Measurements from ENCODE around the gene KCNE4.
"Not testable (repeated sequence)": the region's sequence is repeated elsewhere in the genome, so short reads cannot be mapped to it uniquely, and the experiment has no call there.

The KCNE4 gene

DNA sequence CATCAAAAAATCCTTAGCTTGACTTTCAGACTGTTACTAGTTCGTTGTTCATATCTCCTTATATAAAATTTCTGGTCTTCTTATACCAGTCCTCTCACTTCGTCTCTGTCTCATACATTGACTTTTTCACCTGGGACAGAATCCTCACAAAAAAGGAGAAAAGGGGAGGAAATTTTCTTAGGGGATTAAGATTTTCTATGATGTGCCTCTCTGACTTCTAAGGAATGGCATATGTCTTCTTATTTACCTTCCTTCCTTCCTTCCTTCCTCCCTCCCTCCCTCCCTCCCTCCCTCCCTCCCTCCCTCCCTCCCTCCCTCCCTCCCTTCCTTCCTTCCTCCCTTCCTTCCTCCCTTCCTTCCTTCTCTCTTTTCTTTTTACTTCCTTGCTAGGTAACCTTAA is 27.9 kb downstream of the KCNE4 start:
- Histone ChIP-seq H3K36me3 (ENCODE audit: control insufficient read depth in 1 of 2, insufficient read depth in 2 of 2, low read length in 2 of 2) (no peaks in the 10 kb centered on the region), H3K27ac (ENCODE audit: low read length) (no peak overlapping the region), H3K4me1 (ENCODE audit: control insufficient read depth in 1 of 2, insufficient read depth in 2 of 2, low read length in 2 of 2) (no peaks in the 10 kb centered on the region), H3K27me3 (ENCODE audit: low read depth, low read length) (no peaks in the 10 kb centered on the region), H3K4me3 (ENCODE audit: low read depth in 1 of 2, low read length in 2 of 2) (no peak overlapping the region), H3K9me3 (ENCODE audit: control insufficient read depth in 1 of 2, low read length in 2 of 2) (no peaks in the 10 kb centered on the region)

DNA sequence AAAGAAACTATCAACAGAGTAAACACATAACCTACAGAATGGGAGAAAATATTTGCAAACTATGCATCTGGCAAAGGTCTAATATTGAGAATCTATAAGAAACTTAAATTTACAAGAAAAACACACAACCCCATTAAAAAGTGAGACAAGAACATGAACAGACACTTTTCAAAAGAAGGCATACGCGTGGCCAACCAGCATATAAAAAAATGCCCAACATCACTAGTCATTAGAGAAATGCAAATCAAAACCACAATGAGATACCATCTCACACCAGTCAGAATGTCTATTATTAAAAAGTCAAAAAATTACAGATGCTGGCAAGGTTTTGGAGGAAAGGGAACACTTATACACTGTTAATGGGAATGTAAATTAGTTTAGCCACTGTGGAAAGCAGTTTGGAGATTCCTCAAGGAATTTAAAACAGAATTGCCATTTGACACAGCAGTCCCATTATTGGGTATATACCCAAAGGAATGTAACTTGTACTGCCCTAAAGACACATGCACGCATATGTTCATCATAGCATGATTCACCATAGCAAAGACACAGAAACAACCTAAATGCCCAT is 28.9 kb downstream of the KCNE4 start:
- H3K4me3 ChIP-seq (ENCODE audit: low read depth in 1 of 2, low read length in 2 of 2); H3K9me3 ChIP-seq (ENCODE audit: control insufficient read depth in 1 of 2, low read length in 2 of 2); H3K27me3 ChIP-seq (ENCODE audit: low read depth, low read length): not testable (repeated sequence)

DNA sequence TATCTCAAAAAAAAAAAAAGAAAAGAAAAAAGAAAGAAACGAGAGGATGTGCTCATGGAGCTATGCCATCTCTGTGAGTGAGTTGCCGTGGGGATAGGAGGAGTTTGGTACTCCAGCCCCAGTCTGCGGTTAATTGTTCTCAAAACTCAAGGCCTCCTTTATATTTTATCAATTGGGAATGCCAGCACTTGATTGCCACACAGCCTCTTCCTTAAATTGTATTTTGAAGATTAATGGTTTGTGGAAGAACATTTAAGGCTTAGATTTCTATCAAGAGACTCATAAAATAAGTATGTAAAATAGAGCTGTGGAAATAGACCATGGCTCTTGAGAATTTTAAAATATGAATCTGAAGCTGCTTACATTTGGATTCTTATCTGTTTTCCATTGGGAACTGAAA is 29.8 kb downstream of the KCNE4 start:
- H3K27me3 ChIP-seq (ENCODE audit: low read depth, low read length): no peaks in the 10 kb centered on the region
- no peaks in the 10 kb centered on the region for H3K9me3 ChIP-seq (ENCODE audit: control insufficient read depth in 1 of 2, low read length in 2 of 2)
- H3K4me3 ChIP-seq (ENCODE audit: low read depth in 1 of 2, low read length in 2 of 2): no peak overlapping the region
- H3K36me3 ChIP-seq (ENCODE audit: control insufficient read depth in 1 of 2, insufficient read depth in 2 of 2, low read length in 2 of 2): no peaks in the 10 kb centered on the region
- no peaks in the 10 kb centered on the region for H3K4me1 ChIP-seq (ENCODE audit: control insufficient read depth in 1 of 2, insufficient read depth in 2 of 2, low read length in 2 of 2)
- H3K27ac ChIP-seq (ENCODE audit: low read length): no peak overlapping the region

More for the DNA sequence above, 28.9 kb downstream of the KCNE4 start:
- H3K4me1 ChIP-seq (ENCODE audit: control insufficient read depth in 1 of 2, insufficient read depth in 2 of 2, low read length in 2 of 2); H3K27ac ChIP-seq (ENCODE audit: low read length); H3K36me3 ChIP-seq (ENCODE audit: control insufficient read depth in 1 of 2, insufficient read depth in 2 of 2, low read length in 2 of 2): not testable (repeated sequence)

DNA sequence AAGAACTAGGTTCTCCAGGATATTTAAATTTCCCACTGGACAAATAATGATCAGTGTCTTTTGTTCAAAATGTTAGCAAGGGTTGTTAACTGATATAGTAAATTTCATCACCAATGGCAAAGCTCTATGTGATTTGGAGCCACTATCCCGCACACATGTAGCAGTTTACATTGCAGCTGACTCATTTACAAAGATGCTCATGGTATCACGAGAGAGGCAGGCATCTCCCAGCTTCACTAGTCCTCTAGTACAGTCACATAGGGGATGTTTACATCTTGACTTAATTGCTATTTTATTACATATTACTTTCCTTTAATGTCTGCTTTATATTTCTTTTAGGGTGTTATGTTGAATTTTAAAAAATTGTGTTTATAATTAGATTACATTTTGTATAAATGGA is 30.7 kb downstream of the KCNE4 start:
- no peaks in the 10 kb centered on the region for H3K4me1 ChIP-seq (ENCODE audit: control insufficient read depth in 1 of 2, insufficient read depth in 2 of 2, low read length in 2 of 2)
- no peaks in the 10 kb centered on the region for H3K27me3 ChIP-seq (ENCODE audit: low read depth, low read length)
- H3K9me3 ChIP-seq (ENCODE audit: control insufficient read depth in 1 of 2, low read length in 2 of 2): no peaks in the 10 kb centered on the region
- H3K36me3 ChIP-seq (ENCODE audit: control insufficient read depth in 1 of 2, insufficient read depth in 2 of 2, low read length in 2 of 2): no peaks in the 10 kb centered on the region
- H3K27ac ChIP-seq (ENCODE audit: low read length): no peak overlapping the region
- no peak overlapping the region for H3K4me3 ChIP-seq (ENCODE audit: low read depth in 1 of 2, low read length in 2 of 2)

DNA sequence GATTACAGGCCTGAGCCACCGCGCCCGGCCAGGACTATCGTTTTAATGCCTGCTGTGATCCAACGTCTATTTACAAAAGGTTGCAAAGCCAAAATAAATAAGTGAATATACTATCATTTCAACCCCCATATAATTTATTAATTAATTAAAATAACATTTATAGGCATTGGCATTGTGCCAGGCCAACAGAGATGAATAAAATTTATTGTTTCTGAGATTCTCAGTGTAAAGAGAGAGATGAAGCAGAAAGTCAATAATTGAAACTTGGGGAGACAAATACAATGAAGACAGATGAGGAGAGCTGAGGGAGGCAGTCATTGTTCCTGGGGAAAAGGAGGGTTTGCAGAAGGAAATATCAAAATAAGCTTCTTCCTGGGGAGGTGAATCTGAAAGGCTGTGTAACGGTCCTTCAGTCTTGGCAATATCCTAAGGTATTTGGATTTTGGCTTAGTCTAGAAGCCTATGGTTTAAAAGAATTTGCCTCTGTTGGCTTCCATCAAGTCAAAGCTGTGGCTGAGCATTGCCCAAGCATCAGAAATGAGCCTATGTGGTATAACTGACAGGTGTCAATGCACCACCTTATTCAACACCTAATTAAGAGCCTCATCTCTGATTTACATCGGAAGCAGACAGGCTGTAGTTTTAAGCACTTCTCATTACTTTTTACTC is 31.5 kb downstream of the KCNE4 start:
- H3K4me3 ChIP-seq (ENCODE audit: low read depth in 1 of 2, low read length in 2 of 2): no peak overlapping the region

DNA sequence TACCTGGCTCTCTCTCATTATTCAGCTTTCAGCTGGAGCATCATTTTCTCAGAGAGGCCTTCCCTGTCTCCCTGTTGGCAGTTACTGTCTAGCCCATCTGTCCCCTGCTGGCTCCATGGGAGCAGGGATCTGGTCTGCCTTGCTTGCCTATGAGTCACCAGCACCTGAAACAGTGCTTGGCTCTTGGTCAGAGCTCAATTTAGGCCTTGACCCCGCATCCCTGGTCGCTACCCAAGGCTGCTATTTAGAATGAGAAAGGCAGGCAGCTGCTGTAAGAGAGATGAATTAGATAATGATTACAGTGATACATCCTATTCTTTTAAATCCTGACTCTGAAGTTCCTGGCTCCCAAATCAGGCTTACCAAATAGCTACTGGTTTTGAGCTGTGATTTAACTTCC is 32.9 kb downstream of the KCNE4 start:
- Histone ChIP-seq H3K4me3 (ENCODE audit: low read depth in 1 of 2, low read length in 2 of 2) (no peak overlapping the region), H3K9me3 (ENCODE audit: control insufficient read depth in 1 of 2, low read length in 2 of 2) (no peaks in the 10 kb centered on the region), H3K27ac (ENCODE audit: low read length) (no peak overlapping the region), H3K27me3 (ENCODE audit: low read depth, low read length) (no peaks in the 10 kb centered on the region), H3K4me1 (ENCODE audit: control insufficient read depth in 1 of 2, insufficient read depth in 2 of 2, low read length in 2 of 2) (no peaks in the 10 kb centered on the region), H3K36me3 (ENCODE audit: control insufficient read depth in 1 of 2, insufficient read depth in 2 of 2, low read length in 2 of 2) (no peaks in the 10 kb centered on the region)

More for the DNA sequence above, 31.5 kb downstream of the KCNE4 start:
- Histone ChIP-seq H3K4me1 (ENCODE audit: control insufficient read depth in 1 of 2, insufficient read depth in 2 of 2, low read length in 2 of 2) (no peaks in the 10 kb centered on the region), H3K27me3 (ENCODE audit: low read depth, low read length) (no peaks in the 10 kb centered on the region), H3K9me3 (ENCODE audit: control insufficient read depth in 1 of 2, low read length in 2 of 2) (no peaks in the 10 kb centered on the region), H3K36me3 (ENCODE audit: control insufficient read depth in 1 of 2, insufficient read depth in 2 of 2, low read length in 2 of 2) (no peaks in the 10 kb centered on the region), H3K27ac (ENCODE audit: low read length) (no peak overlapping the region)

DNA sequence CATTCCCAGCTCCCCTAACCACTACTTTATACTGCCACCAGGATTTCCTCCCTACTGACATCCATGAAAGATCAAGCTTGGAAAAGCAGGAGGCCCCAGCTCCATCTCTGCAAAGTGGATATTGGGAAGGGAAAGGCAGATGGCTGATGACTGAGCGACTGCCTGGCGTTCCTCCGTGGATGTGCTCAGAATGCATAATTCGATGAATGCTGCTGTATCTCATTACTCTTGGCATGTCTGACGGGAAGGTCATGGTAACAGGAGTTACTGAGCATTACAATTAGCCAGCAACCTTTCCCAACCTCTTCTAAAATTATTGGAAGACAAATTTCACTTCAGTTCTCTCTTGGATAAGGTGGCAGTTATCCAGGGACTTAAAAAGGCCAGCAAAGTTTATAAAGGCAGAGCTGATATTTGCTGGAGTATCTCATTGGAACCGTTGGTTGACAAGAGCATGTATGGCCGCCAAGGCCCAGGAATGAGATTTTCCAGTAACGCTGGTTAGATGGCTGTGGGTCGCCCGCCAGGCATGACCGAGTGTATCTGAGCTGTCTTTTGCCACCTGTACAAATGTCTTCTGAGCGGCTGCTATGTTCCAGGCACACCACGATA is 34.5 kb downstream of the KCNE4 start:
- Histone ChIP-seq H3K4me3 (ENCODE audit: low read depth in 1 of 2, low read length in 2 of 2) (no peak overlapping the region), H3K9me3 (ENCODE audit: control insufficient read depth in 1 of 2, low read length in 2 of 2) (no peaks in the 10 kb centered on the region), H3K36me3 (ENCODE audit: control insufficient read depth in 1 of 2, insufficient read depth in 2 of 2, low read length in 2 of 2) (no peaks in the 10 kb centered on the region), H3K27ac (ENCODE audit: low read length) (no peak overlapping the region), H3K4me1 (ENCODE audit: control insufficient read depth in 1 of 2, insufficient read depth in 2 of 2, low read length in 2 of 2) (no peaks in the 10 kb centered on the region), H3K27me3 (ENCODE audit: low read depth, low read length) (no peaks in the 10 kb centered on the region)

DNA sequence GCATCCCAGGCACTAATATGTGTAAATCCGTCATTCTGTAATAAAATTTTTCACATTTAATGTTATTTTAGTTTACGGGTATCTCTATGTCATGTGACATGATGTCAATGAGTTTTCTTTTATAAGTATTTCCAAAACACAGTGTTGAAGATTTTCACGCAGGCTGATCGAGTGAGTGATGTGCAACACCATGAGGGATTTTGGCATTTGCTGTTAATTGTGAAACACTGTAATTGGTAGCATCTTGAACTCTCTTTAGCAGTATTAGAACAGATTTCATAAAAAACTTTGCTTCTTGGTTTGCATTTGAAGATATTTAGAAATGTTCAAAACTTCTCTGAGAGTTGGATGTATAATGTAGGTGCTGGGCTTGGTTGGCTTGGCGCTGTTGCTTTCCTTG is 35.5 kb downstream of the KCNE4 start:
- no peaks in the 10 kb centered on the region for H3K36me3 ChIP-seq (ENCODE audit: control insufficient read depth in 1 of 2, insufficient read depth in 2 of 2, low read length in 2 of 2)
- H3K9me3 ChIP-seq (ENCODE audit: control insufficient read depth in 1 of 2, low read length in 2 of 2): no peaks in the 10 kb centered on the region
- H3K27me3 ChIP-seq (ENCODE audit: low read depth, low read length): no peaks in the 10 kb centered on the region
- no peaks in the 10 kb centered on the region for H3K4me1 ChIP-seq (ENCODE audit: control insufficient read depth in 1 of 2, insufficient read depth in 2 of 2, low read length in 2 of 2)
- no peak overlapping the region for H3K27ac ChIP-seq (ENCODE audit: low read length)
- no peak overlapping the region for H3K4me3 ChIP-seq (ENCODE audit: low read depth in 1 of 2, low read length in 2 of 2)

DNA sequence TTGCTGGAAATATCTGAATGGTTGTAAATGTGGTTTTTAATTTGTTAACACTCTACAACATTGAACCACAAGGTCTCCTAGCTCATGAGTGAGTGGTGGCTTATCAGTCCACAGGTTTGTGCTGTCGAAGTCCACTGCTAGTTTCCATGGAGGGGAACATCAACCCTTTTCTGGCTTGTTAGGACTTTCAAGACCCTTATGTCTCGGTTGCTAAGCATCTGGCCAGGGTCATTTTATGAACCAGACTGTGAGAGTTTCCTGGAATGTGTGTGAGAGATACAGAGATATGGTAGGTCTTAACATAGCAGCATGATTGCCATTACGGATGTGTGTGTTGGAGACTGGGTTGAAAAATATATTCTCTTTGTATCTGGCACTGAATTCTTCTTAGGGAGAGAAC is 36.9 kb downstream of the KCNE4 start:
- H3K9me3 ChIP-seq (ENCODE audit: control insufficient read depth in 1 of 2, low read length in 2 of 2): no peaks in the 10 kb centered on the region
- H3K4me1 ChIP-seq (ENCODE audit: control insufficient read depth in 1 of 2, insufficient read depth in 2 of 2, low read length in 2 of 2): no peaks in the 10 kb centered on the region
- no peaks in the 10 kb centered on the region for H3K36me3 ChIP-seq (ENCODE audit: control insufficient read depth in 1 of 2, insufficient read depth in 2 of 2, low read length in 2 of 2)
- H3K27me3 ChIP-seq (ENCODE audit: low read depth, low read length): no peaks in the 10 kb centered on the region
- no peak overlapping the region for H3K27ac ChIP-seq (ENCODE audit: low read length)
- no peak overlapping the region for H3K4me3 ChIP-seq (ENCODE audit: low read depth in 1 of 2, low read length in 2 of 2)

DNA sequence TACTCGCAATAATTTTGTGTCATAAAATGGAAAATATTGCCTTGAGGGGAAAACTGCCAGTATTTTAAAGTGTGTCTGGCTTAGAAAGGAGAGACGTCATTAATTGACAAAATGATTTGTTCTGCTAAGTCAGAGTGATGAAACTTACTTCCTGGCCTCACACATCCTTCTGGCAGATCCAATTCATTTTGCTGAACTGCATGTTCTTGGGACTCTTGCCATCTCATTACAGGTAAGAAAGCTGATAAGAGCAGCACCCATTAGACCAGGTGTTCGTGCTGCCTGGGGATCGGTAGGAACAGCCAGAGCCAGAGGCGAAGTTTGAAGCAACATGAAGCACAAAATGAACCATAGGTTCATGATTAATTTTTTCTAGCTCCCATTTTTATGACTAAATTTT is 38.0 kb downstream of the KCNE4 start:
- no peaks in the 10 kb centered on the region for H3K36me3 ChIP-seq (ENCODE audit: control insufficient read depth in 1 of 2, insufficient read depth in 2 of 2, low read length in 2 of 2)
- H3K4me1 ChIP-seq (ENCODE audit: control insufficient read depth in 1 of 2, insufficient read depth in 2 of 2, low read length in 2 of 2): no peaks in the 10 kb centered on the region
- no peaks in the 10 kb centered on the region for H3K9me3 ChIP-seq (ENCODE audit: control insufficient read depth in 1 of 2, low read length in 2 of 2)
- H3K27ac ChIP-seq (ENCODE audit: low read length): no peak overlapping the region
- H3K4me3 ChIP-seq (ENCODE audit: low read depth in 1 of 2, low read length in 2 of 2): no peak overlapping the region
- no peaks in the 10 kb centered on the region for H3K27me3 ChIP-seq (ENCODE audit: low read depth, low read length)

DNA sequence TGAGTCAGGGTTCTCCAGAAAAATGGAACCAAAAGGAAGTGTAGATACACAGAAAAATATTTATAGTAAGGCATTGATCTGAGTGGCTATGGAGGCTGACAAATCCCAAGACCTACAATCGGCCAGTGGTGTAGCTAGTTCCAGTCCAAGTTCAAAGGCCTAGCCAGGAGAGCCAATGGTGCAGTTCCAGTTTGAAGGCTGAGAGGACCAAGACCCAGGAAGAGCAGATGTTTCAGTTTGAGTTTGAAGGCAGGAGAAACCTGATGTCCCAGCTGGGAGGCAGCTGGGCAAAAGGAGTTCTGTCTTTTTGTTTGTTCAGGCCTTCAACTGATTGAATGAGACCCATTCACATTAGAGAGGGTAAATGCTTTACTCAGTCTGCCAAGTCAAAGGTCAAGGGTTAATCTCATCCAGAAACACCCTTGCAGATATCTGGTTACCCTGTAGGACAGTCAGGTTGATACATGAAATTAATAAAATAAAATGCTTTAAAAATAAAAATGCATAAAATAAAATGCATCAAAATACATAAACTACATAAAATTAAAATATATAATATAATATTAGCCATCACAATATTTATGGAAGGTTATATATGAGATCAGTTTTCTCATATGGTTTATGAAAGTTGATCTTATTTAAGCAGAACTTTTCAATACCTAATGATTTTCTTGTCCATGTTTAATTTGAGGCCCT is 38.7 kb downstream of the KCNE4 start:
- Histone ChIP-seq H3K27ac (ENCODE audit: low read length) (no peak overlapping the region), H3K36me3 (ENCODE audit: control insufficient read depth in 1 of 2, insufficient read depth in 2 of 2, low read length in 2 of 2) (no peaks in the 10 kb centered on the region), H3K9me3 (ENCODE audit: control insufficient read depth in 1 of 2, low read length in 2 of 2) (no peaks in the 10 kb centered on the region), H3K27me3 (ENCODE audit: low read depth, low read length) (no peaks in the 10 kb centered on the region), H3K4me3 (ENCODE audit: low read depth in 1 of 2, low read length in 2 of 2) (no peak overlapping the region), H3K4me1 (ENCODE audit: control insufficient read depth in 1 of 2, insufficient read depth in 2 of 2, low read length in 2 of 2) (no peaks in the 10 kb centered on the region)
